Cerebellar nuclear complex (tissue), 1 donor: ENCODE results near the gene TENT4A.
"Not testable (repeated sequence)": the region's sequence is repeated elsewhere in the genome, so short reads cannot be mapped to it uniquely, and the experiment has no call there.

ENCODE experiments used
- DNase-seq, 2 experiments: peaks; one replicate each; lab custom pipeline; 2025; lab: John Stamatoyannopoulos, UW

TENT4A gene

GRCh38 chr5:6770826-6771607 lies 57.8 kb downstream of the TENT4A start:
- no peak for DNase-seq

GRCh38 chr5:6772886-6773285 lies 59.7 kb downstream of the TENT4A start:
- DNase-seq = no peak

- no peak for DNase-seq
These were observed 60.3 kb downstream of the TENT4A start for GRCh38 chr5:6773342-6774035.

GRCh38 chr5:6774207-6774606 lies 61.0 kb downstream of the TENT4A start:
- DNase-seq = not testable (repeated sequence)

GRCh38 chr5:6774721-6775204 lies 61.5 kb downstream of the TENT4A start:
- no peak for DNase-seq

GRCh38 chr5:6775571-6775970 lies 62.3 kb downstream of the TENT4A start:
- no peak for DNase-seq

- DNase-seq = no peak
These were observed 67.7 kb downstream of the TENT4A start for GRCh38 chr5:6780802-6781391.

GRCh38 chr5:6781716-6782115 lies 68.5 kb downstream of the TENT4A start:
- no peak for DNase-seq

GRCh38 chr5:6783787-6784186 lies 70.6 kb downstream of the TENT4A start:
- DNase-seq = no peak

- DNase-seq = no peak
These were observed 71.2 kb downstream of the TENT4A start for GRCh38 chr5:6784481-6784880.

- no peak for DNase-seq
These were observed 72.1 kb downstream of the TENT4A start for GRCh38 chr5:6785161-6785860.

- no peak for DNase-seq
These were observed 72.6 kb downstream of the TENT4A start for GRCh38 chr5:6785861-6786180.

GRCh38 chr5:6786786-6787495 lies 73.7 kb downstream of the TENT4A start:
- DNase-seq = no peak

GRCh38 chr5:6787941-6788340 lies 74.7 kb downstream of the TENT4A start:
- no peak for DNase-seq

- DNase-seq = no peak
These were observed 75.2 kb downstream of the TENT4A start for GRCh38 chr5:6788439-6788838.

GRCh38 chr5:6788956-6789649 lies 75.9 kb downstream of the TENT4A start:
- DNase-seq = no peak

GRCh38 chr5:6790346-6790865 lies 77.2 kb downstream of the TENT4A start:
- no peak for DNase-seq

- no peak for DNase-seq
These were observed 77.8 kb downstream of the TENT4A start for GRCh38 chr5:6791031-6791430.

GRCh38 chr5:6792376-6792775 lies 79.1 kb downstream of the TENT4A start:
- no peak for DNase-seq

GRCh38 chr5:6792911-6793471 lies 79.8 kb downstream of the TENT4A start:
- no peak for DNase-seq

GRCh38 chr5:6801236-6801635 lies 88.0 kb downstream of the TENT4A start:
- DNase-seq = no peak
